ENCODE results near the gene DDX46.
"Not testable (repeated sequence)": the region's sequence is repeated elsewhere in the genome, so short reads cannot be mapped to it uniquely, and the experiment has no call there.

DDX46 gene

GRCh38 chr5:134846641-134846960 is 88.0 kb downstream of the DDX46 start:
- peak; percentile 46 for DNase-seq

DNA sequence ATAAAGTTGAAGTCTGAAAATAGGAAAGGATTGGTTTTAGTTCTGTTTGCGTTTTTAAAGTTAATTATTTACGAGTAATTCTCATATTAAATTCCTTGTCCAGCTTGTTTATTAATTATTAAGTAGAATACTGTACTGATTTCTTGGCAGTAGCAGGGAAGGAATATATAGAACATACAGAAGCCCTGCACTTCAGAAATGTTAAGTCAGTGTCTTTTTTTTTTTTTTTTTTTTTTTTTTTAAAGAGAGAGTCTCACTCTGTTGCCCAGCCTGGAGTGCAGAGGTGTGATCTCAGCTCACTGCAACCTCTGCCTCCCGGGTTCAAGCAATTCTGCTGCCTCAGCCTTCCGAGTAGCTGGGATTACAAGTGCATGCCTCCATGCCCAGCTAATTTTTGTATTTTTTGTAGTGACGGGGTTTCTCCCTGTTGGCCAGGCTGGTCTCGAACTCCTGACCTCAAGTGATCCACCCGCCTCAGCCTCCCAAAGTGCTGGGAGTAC is 90.9 kb downstream of the DDX46 start:
- DNase-seq, result not testable (repeated sequence)

DNA sequence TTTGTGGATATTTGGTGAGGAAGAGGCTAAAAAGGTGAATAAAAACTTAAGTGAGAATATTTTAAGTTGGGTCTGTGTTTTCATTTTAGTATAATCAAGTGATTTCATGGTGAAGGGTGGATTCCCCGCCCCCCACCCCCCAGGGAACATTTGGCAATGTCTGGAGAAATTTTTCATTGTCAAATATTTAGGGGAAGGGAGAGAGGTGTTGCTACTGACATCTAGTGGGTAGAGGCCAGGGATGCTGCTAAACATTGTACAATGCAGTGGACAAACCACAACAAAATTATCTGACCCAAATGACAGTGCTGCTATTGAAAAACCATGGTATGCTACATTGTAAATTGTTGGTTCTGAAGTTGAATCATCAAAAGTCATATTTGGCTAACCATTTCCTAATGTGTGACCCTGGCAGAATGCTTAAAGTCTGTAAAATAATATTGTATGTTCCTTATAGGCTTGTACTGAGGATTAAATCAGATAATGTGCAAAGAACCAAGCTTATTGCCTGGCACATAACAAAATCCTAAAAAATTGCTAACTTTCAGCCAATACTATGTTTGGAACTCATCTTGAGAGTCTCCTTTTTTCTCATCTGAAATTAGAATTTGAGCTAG is 92.8 kb downstream of the DDX46 start:
- peak; percentile 37 for DNase-seq

GRCh38 chr5:134856465-134856864 is 97.9 kb downstream of the DDX46 start:
- not testable (repeated sequence) for DNase-seq

GRCh38 chr5:134857401-134857800 is 98.8 kb downstream of the DDX46 start:
- DNase-seq, result no peak

GRCh38 chr5:134864707-134865106 is 106.1 kb downstream of the DDX46 start:
- no peak for DNase-seq

DNA sequence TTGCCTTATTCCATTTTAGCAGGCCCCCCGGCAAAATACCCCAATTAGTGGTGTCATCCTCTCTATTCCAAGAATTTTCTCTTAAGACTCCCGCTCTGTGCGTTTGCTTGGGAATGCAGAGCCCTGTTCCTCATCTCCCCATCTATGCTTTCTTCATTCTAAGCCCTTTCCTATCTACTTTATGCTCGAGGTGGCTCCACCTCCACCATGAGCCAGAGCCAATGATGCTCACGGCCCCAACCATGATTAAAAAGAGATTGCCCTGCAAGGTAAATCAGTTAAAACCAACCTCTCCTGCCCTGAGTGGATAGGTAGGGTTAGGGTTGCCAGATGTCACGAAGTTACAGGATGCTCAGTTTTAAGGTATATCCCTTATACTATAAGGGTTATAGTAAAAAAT is 114.9 kb downstream of the DDX46 start:
- DNase-seq, result peak; percentile 32

DNA sequence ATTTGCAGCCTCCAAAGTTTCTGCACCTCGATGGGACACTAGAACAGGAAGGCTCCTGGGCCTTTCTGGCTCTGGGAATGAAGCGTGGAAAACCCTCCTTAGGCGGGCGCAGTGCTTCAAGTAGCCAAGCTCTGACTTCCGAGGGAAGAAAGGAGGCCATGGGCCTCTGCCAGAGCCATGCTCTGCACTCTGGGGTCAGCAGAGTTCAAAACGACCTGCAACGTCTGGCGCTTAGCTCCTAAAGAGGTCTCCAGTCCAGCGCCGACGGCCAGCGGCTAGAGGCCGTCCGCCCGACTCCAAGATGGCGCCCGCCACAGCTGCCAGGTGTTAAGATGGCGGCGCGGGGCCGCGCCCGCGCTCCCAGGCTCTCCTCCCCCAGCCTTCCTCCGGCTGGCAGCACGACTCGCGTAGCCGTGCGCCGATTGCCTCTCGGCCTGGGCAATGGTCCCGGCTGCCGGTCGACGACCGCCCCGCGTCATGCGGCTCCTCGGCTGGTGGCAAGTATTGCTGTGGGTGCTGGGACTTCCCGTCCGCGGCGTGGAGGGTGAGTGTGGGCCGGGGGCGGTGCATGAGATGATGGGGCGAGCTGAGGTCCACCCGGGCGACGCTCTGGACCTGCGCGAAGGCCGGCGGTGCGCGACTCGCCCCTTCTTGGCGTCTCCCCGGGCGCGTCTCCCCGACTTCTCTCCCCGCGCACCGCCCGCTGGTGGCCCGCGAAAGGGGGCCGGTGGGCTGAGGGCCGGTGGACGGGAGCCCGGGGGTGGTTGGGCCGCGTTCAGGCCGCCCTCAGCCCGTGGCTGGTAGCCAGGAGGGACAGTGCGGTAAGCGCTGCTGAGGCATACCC is 115.6 kb downstream of the DDX46 start, which contains the start of gene TXNDC15:
TXNDC15 (plus strand) TSS at position 385 of the 844 bp plus-strand sequence; CDS start at position 442, 57 bp downstream.
- DNase-seq, result peak; percentile 87

DNA sequence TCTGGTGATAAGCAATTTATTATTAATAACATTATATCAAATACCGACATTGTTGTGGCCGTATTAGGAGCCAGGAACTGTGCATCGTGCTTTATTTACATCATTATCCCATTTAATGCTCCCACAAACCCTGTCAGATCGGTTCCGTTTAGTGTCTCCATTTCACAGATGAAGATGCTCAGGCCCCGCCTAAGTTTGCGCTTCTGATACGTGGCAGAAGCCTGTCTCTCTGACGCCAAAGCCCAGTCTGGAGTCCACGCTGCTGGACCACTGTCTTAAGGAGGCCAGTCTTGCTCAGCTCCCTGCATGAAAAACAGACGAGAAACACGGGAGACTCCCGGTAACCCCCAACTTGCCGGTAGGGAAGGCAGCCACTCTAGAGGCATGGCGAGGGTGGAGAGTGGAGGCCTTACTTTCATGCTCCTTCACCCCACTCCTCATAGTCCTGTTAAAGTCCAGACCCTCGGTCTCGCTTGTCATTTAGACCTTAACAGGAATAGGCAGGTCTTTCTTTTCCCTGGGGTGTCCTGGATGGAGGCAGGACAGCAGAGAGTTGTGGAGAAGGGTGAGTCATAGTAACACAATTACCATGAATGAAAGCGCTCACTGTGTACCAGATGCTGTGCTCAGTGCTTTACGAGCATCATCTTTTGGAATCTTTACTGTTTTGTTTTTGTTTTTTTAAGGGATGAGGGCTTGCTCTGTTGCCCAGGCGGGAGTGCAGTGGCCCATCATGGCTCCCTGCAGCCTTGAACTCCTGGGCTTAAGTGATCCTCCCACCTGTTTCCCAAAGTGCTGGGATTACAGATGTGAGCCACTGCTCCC is 116.5 kb downstream of the DDX46 start:
- DNase-seq, result peak; percentile 66

- DNase-seq, result peak; percentile 28
These were observed 118.6 kb downstream of the DDX46 start for GRCh38 chr5:134877159-134877558.

- no peak for DNase-seq
These were observed 119.8 kb downstream of the DDX46 start for GRCh38 chr5:134878403-134878802.

DNA sequence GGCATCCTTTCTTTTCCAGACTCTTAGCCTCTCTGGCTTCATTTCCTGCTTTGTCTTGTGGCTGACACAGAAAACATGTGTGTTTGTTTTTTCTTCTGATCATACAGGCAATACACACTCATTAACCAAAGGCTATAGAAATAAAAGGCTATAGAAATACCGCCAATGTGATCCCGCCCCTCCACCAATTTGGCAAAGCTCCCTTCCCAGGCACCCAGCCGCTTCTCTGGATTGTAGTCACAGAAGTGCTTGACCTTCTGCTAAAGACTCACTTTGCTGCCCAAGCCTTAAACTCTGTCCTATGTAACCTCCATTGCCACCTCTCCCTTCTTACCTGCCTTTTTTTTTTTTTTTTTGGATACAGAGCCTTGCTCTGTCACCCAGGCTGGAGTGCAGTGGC is 120.9 kb downstream of the DDX46 start:
- no peak for DNase-seq
